Epidermal melanocyte (primary cell): ENCODE results near the gene SRA1.
"Not testable (repeated sequence)": the region's sequence is repeated elsewhere in the genome, so short reads cannot be mapped to it uniquely, and the experiment has no call there.

ENCODE experiments used
- DNase-seq: peaks from one replicate; pipeline ENCODE4 v3.0.0; 2011; ENCODE audit warnings: low spot score; ENCODE audit not compliant: insufficient read length

The SRA1 gene

DNA sequence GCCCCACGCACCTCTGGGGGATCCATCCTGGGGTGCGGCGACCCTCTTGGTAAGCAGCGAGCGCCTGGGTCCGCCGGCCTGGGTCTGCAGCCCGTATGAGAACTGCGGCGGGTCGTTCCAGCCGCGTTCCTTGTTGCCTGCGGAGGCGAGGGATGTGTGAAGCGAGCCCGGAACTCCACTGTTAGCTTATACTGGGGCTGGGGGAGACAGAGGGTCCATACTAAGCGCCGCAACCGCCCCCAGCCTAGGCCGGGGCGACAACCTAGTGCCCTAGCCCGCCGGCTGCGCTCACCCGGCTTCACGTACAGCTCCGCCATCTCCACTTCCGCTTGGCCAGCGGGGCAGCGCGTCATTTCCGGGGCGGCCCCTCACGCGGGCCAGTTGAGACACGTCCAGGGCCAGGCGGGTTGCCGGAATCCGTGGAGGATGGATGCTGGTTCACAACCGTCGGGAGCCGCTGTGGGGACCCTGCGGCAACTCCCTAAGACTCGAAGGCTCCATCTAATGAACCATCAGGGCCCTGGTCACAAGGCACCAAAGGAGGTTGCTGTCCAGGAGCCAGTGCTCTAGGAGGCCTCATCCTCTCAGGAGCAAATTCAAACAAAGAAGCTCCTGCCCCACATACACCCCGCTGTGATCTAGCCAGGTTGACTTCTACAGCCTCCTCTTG lies at the start of gene SRA1:
TSS of gene SRA1 (minus strand) at position 338 of the 670 bp plus-strand sequence. CDS start at position 317, 21 bp downstream.
- DNase-seq: peak; percentile 96

DNA sequence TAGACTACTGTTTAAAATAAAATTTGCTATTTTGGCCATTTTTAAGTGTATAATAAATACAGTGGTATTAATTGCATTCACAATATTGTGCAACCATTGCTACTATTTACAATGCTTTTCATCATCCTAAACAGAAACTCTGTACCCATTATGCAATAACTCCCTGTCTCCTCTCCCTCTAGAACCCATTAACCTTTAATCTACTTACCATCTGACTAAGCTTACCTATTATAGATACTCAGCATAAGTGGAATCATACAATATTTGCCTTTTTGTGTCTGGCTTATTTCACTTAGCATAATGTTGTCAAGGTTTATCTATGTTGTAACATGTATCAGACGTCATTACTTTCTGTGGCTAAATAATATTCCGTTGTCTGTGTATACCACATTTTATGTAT lies 49.8 kb upstream of the SRA1 start:
- no peak for DNase-seq

DNA sequence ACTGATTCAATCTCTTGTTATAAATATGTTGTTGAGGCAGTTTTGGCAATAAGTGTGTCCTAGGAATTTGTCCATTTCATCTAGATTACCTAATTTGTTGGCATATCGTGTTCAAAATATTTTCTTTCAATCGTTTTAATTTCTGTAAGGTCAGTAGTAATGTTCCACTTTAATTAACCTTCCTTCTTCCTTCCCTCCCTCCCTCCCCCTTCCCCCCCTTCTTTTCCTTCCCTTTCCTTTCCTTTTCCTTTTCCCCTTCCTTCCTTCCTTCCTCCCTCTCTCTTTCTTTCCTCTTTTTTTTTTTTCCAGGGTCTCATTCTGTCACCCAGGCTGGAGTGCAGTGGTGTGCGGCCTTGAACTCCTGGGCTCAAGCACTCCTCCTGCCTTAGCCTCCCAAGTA lies 48.6 kb upstream of the SRA1 start:
- DNase-seq: no peak

DNA sequence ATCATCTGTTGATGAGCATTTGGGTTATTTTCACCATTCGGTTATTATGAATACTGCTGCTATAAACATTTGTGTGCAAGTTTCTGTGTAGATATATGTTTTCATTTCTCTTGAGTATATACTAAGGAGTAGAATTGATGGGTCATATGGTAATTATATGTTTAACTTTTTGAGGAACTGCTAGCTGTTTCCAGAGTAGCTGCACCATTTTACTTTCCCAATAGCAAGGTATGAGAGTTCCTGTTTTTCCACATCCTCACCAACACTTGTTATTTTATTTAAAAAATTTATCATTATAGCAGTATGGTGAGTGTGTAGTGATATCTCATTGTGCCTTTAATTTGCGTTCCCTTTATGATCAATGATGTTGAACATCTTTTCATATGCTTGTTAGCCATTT lies 46.5 kb upstream of the SRA1 start:
- no peak for DNase-seq

DNA sequence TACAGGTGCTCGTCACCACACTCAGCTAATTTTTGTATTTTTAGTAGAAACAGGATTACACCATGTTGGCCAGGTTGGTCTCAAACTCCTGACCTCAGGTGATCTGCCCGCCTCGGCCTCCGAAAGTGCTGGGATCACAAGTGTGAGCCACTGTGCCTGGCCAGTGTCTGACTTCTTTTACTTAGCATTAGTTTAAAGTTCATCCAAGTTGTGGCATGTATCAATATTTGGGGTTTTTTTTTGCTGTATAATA lies 46.1 kb upstream of the SRA1 start:
- not testable (repeated sequence) for DNase-seq

DNA sequence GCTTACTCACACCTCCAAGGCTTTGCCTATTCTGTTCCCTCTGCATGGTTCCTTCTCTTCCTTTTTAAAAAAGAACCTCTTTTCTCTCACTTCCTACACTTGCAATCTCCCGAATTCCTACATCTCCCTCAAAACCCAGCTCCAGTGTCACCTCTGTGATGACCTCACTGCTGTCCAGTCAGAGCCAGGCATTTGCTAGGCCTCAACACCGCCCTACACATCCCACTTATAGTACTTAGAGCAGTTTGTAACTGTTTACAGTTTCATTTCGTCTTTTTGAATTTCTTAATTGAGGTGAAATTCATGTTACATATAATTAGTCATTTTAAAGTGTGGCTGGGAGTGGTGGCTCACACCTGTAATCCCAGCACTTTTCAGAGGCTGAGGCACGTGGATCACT lies 44.9 kb upstream of the SRA1 start:
- DNase-seq: no peak

DNA sequence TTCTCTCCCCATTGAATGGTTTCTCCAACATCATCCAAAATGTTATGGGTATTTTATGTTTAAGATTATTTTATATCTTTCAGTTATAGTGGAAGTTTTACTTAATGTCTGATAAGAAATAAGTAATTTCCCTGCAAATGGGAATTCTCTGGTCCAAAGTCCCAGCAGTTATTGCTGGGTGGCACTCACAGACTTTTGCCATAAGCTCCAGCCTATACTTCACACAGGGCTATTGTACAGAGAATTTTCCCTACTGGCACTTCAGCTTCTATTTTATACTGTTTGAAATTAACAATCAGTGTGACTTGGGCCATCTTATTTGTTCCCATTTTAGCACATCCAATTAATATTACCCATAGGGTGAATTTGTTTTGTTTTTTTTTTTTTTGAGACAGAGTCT lies 42.8 kb upstream of the SRA1 start:
- DNase-seq: no peak

DNA sequence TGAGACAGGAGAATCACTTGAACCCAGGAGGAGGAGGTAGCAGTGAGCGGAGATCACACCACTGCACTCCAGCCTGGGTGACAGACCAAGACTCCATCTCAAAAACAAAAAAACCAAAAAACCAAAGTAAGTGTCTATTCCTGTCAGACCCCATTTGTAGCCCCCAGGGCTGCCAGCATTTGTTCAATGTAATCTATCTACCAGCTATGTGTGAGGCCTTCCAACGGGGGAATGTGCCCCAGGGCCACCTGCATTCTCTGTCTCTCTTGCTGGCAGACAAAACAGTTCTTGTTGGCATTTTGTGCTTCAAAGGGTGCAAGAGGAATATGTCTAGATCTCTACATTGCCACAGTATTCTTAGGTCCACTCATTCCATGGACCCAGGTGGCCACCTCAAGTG lies 41.6 kb upstream of the SRA1 start:
- no peak for DNase-seq

DNA sequence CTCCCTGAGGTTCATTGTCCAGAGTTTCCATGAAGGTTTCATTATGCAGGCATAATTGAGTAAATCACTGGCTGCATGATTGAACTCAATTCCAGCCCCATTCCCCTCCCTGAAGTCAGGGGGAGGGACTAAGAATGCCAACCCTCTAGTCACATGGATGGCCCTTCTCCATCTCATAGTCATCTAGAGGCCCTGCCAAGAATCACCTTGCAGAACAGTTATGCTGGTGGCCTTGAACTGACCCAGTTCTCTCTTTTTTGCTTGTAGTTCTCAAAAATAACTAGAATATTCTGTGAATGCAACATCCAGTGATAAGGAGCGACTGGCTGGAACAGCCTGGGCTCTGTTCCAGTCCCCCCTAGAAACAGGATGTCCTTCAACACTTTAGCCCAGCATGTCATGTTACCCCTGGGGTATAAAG lies 39.1 kb upstream of the SRA1 start:
- no peak for DNase-seq

DNA sequence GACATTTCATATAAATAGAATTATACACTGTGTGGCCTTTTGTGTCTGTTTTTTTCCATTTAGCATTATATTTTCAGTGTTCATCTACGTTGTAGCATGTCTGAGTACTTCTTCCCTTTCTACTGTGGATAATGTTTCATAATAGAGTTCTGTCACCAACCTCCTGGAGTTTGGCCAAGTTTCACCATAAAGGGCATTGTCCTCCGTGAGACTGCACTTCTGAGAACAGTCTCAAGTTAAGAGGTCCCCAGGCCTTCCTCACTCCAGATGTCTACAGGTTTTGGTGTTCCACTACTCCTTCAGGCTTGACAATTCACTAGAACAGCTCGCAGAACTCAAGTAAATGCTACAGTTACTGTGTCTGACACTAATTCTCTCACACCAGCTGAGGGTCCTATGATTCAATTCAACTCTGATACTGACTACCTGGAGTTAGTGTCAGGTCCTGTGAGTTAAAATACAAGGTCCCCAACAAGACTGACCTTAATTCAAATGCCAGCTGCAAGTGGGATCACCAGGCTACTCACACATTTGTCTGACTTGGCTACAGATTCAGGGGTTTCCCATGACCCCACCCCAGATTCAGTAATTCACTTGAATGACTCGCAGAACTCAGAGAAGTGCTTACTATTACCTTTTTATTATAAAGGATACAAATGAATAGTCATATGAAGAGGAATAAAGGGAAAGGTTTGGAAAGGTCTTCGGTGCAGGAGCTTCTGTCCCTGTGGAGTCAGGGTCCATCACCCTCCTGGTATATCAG lies 38.4 kb upstream of the SRA1 start:
- no peak for DNase-seq

DNA sequence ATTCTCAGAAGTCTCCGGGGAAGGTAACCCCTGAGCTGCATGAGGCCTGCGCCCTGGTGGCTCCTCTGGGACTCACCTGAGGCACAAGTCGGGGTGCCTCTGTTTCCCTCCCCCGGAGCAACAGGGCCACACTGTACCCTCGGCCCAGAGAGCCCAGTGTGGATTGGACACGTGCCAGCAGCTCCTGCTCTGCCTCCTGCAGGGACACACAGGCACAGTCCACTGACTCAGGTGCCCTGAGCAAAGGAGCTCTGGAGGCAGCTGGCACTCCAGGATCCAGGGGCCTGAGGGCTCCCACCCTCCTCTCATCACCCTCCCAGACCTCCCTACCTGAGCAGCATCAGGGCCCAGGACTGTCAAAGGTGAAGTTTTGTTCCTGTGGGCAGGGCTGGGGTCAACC lies 36.9 kb upstream of the SRA1 start:
- no peak for DNase-seq

DNA sequence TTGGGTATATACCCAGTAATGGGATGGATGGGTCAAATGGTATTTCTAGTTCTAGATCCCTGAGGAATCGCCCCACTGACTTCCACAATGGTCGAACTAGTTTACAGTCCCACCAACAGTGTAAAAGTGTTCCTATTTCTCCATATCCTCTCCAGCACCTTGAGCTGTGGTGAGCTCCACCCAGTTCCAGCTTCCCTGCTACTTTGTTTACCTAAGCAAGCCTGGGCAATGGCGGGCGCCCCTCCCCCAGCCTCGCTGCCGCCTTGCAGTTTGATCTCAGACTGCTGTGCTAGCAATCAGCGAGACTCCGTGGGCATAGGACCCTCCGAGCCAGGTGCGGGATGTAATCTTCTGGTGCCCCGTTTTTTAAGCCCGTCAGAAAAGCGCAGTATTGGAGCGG lies 35.8 kb upstream of the SRA1 start:
- DNase-seq: not testable (repeated sequence)

DNA sequence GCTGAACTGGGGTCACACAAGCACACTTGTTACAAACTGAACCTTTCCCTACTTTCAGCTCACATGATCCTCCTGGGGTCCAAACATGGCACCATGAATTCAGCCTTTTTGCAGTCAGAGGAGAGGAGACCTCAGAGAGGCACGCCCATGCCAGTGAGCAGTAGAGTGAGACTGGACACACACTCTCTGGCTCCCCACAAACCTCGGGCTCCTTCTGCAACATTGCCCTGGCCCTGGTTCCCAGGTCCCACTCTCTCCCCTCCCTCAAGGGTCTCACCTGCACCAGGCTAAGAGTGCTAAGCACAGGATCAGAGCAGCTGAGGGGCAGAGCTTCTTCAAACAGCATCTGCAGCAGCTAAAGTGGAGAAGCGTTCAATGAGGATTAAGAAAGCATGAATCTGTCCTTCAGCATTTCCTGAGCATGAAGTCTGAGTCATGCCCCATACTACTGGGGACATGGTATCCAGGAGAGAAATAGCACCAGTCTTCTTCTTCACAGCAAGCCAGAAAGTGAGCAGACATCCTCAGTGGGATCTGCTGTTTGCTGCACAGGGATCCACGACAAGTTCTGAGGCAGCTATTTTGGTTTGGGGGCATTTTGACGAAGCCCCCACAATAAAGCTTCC lies 34.6 kb upstream of the SRA1 start:
- DNase-seq: no peak

DNA sequence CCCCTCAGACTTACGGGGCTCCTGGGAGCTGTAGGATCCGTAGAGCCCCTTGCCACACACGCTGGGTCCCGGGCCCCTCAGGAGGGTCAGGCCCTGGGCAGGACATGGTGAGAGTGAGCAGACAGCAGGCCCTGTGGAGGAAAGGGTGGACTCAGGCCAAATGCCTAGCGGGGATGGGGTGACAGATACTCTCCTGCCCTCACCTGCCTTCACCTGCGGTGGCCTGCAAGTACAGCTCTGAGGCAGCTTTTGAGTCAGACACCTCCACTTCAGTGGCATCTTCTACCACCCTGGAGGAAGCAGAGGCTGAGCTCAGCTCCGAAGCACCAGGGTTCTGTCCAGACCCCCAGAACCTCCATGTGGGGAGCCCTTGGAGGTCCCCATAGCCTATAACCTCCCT lies 33.6 kb upstream of the SRA1 start:
- DNase-seq: no peak

DNA sequence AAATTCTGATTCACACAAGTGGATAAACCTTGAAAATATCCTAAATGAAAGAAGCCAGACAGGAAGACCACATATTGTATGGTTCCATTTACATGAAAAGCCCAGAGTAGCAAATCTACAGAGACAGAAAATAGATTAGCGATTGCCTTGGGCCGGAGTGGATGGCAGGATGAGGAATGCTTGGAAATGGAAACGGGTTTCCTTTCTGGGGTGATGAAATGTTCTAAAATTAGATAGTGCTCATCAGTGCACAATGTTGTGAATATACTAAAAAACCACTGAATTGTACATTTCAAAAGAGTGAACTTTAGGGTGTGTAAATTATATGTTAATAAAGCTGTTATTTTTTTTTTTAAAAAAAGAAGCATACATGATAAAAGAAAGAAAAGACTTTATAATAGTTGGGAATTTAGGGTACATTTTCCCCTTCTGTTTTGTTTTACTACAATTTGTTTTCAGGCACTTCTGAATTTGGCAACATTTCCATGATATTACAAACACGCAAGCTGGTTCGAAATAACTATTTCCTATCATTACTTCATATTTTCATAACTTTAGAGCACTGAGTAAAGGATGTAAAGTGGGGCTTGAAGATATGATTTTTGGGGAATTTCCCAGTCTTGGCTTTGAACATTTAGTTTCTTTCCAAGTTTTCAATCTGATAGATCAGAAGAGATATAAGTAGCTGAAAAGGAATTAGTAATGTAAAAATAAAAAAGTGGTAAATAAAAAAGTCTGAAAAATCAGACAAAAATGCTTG lies 31.2 kb upstream of the SRA1 start:
- no peak for DNase-seq

DNA sequence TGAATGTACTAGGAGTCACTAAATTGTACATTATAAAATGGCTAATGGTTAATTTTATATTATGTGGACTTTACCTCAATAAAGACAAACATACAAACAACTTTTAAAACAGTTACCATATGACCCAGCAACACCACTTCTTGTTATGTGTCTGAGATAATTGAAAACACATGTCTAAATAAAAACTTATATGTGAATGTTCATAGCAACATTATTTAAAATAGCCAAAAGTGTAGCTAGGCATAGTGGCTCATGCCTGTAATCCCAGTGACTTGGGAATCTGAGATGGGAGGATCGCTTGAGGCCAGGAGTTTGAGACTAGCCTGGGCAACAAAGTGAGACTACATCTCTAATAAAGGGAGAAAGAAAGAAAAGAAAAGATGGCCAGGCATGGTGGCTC lies 30.2 kb upstream of the SRA1 start:
- DNase-seq: no peak

DNA sequence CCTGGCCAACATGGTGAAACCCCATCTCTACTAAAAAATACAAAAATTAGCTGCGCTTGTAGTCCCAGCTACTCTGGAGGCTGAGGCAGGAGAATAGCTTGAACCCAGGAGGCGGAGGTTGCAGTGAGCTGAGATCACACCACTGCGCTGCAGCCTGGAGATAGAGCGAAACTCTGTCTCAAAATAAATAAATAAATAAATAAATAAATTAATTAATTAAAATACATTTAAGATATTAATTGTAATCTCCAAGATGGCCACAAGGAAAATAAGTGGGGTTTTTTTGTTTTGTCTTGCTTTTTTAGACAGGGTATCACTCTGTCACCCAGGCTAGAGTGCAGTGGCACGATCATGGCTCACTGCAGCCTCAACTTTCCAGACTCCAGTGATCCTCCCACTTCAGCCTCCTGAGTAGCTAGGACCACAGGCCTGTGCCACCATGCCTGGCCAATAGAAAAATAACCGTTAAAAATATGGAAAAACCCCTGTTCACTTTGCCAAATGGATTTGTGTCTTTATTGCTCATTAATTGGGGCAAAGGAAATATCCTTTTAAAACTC lies 22.0 kb upstream of the SRA1 start:
- not testable (repeated sequence) for DNase-seq

DNA sequence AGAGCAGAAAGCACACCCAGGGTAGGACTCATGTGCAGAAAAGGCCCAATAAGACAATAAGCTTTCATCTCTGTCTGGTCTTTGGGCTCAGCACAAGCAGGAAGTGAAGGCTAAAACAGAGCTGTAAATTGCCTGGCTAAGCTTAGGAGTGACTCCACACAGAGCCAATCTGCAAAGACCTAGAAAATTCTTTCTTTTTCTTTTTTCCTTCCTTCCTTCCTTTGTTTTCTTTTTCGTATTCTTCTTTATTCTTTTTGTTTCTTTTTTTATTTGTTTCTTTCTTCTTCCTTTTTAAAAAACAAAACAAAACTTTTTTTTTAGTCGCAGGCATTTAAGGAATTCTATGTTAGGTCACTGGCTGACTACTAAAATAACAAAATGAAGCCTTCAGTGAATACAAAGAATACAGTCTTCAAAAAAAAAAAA lies 19.5 kb upstream of the SRA1 start:
- no peak for DNase-seq

DNA sequence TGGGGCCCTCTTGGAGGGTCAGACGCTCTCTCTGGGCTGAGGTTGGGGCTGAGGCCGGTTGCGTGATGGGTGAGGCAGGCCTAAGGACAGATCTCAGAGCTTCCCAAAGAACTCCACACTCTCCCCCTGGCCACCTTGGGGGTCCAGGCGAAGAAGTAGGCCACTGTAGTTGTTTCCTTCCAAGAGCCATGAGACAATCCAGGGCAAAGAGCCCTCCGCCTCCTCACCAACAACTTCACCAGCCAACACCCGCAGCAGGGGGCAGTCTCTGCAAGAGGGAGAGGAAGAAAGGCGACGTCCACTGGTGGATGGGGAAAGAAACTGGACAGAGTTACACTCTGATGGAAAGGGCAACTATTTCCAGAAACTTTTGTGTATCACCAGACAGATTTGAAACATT lies 18.0 kb upstream of the SRA1 start:
- no peak for DNase-seq

DNA sequence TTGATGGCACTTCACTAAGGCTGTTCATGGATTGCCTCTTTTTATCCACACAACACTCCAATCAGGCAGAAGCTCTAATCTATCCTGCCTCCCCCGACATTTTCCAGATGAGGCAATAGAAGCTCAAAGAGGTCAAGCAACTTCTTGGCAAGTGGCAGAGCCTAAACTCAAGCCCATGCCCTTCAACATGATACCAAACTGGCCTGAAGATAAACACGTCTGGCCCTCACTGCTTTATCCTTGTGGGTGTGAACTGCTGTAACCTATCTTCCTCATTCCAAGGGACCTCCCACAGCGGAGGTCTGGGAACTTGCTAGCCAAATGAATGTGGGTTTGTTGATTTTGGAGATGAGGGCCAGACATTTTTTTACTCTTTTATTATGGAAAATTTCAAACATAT lies 16.9 kb upstream of the SRA1 start:
- no peak for DNase-seq

DNA sequence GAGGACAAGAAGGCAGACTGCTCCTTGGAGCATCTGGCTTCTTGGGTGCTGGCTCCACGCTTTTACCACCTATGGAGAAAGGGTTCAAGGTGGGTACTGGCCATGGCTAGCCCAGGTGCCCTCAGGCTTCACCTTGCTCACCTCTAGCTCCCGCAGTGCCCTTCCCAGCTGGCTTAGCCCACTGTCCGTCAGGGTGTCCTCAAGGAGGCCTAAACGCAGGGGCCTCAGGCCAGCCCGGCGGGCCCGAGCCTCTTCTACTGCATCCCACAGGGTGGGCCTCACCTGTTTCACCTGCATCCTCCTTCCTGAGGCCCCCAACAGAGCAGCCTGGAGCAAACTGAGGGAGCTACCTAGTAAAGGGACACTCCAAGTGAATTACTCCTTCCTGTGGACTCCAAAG lies 16.4 kb upstream of the SRA1 start:
- no peak for DNase-seq

DNA sequence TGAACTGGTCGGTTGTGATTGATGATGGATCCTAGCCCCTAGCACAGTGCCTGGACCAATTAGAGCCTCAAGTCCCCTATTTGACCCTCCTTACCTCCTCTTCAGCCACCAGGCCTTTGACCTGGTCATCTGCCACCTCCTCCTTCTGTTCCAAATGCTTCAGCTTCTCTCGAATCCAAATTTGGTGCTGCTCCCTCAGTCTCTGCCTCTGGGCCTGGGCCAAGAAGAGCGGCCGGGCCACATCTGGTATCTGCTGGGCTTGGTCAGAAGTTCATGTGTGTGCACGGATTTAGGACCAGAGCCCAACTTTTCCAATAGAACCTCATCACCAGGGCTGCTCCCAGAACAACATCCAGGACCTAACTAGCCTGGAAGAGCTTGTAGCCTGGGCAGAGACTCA lies 13.8 kb upstream of the SRA1 start:
- no peak for DNase-seq
